ENCODE data around the gene TOB1. TPM values are rescaled to one million over a fixed set of nuclear protein-coding genes. Genes with fewer than 3 reads are reported as not detected.
A peak's percentile ranks its signal among the peaks of the same experiment; 100 is the strongest.

The TOB1 gene
- total RNA-seq, 1 donor from 2014 or later: 41.7 TPM

- intact Hi-C loops (cut with DNase I): loop anchor here (1.0 to 5.0 kb wide), 2 partner anchors 85 to 287 kb away; partner anchors contain the start of gene NME1
- DNase-seq (ENCODE audit: low spot score in 2 of 2): peak in 1 of 2 donors; percentile 77
- H3K4me1 ChIP-seq: peaks cover 0 to 22% of the 10 kb centered on the region in 2 donors
Measured at GRCh38 chr17:50865060-50865867, 890 bp downstream of the TOB1 start.

DNA sequence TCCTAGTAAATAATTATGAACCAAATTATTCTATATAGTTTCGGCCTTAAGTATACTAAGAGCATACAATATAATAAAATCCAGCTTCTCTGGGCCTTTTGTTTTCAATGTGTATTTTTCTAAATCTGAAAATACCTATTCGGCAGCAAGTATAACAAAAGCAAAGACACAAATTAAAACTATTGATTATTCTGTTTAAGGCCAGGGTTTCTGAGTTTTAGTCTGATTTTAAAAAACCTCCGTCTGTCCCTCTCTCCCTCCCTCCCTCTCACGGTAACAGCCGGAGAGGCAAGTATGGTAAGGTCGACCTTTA, 1.5 kb downstream of the TOB1 start:
- Histone ChIP-seq H3K9me3 (no peaks in the 10 kb centered on the region), H3K27ac (peak overlapping the region; percentile 95 to 99), H3K4me3 (peak overlapping the region; percentile 98 to 99), H3K4me1 (peaks cover 0 to 22% of the 10 kb centered on the region in 2 donors), H3K27me3 (no peaks in the 10 kb centered on the region), H3K36me3 (peaks cover 5 to 8% of the 10 kb centered on the region in 2 donors)
- intact Hi-C loops (cut with DNase I): loop anchor here (1.0 to 5.0 kb wide), 2 partner anchors 86 to 288 kb away; partner anchors contain the start of gene NME1
- TF ChIP-seq CTCF (IDR thresholded peaks at IDR 0.05): no peak
- DNase-seq (ENCODE audit: low spot score in 2 of 2): no peak

More at GRCh38 chr17:50865060-50865867, 890 bp downstream of the TOB1 start:
- Histone ChIP-seq H3K36me3 (peaks cover 5 to 8% of the 10 kb centered on the region in 2 donors), H3K27ac (peak overlapping the region; percentile 95 to 99), H3K27me3 (no peaks in the 10 kb centered on the region), H3K9me3 (no peaks in the 10 kb centered on the region), H3K4me3 (peak overlapping the region; percentile 98 to 99)
- no peak for TF ChIP-seq CTCF (IDR thresholded peaks at IDR 0.05)

GRCh38 chr17:50863931-50864330, 2.2 kb downstream of the TOB1 start:
- Histone ChIP-seq H3K4me3 (peak overlapping the region; percentile 98 to 99), H3K27ac (peak overlapping the region; percentile 95 to 99), H3K4me1 (peaks cover 0 to 15% of the 10 kb centered on the region in 2 donors), H3K27me3 (no peaks in the 10 kb centered on the region), H3K36me3 (peaks cover 5 to 8% of the 10 kb centered on the region in 2 donors), H3K9me3 (no peaks in the 10 kb centered on the region)
- no peak for DNase-seq (ENCODE audit: low spot score in 2 of 2)
- TF ChIP-seq CTCF (IDR thresholded peaks at IDR 0.05): no peak
- intact Hi-C loops (cut with DNase I): no loop called here

DNA sequence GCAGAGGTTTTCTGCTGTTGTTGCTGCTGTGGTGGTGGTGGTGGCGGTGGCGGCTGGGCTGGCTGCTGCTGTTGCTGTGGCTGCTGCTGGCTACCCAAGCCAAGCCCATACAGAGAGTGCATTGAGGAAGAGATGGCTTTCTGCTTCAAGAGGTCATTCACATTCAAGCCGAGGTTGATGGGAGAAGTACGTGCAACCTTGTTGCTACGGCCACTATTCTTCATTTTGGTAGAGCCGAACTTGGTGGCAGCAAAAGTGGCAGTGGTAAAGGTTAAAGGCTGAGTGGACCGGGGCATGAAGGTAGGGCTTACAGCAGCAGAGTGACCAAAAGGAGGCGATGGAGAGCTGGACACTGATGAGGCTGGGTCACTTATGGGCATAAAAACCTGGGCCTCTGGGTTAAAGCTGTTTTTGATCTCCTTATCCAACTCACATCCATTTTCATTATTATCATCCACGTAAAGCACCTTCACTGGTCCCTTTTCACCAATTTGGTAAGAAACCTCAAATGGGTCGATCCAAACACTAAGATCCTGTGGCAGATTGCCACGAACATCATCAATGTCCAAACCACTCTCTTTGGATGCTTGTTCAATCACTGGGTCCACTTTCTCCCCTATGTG, 2.8 kb downstream of the TOB1 start:
- peak overlapping the region; percentile 95 to 99 for H3K27ac ChIP-seq
- peak; percentile 57 to 69 (median 59) for TF ChIP-seq CTCF (IDR thresholded peaks at IDR 0.05)
- no peaks in the 10 kb centered on the region for H3K9me3 ChIP-seq
- H3K27me3 ChIP-seq: no peaks in the 10 kb centered on the region
- intact Hi-C loops (cut with DNase I): no loop called here
- peak overlapping the region; percentile 98 to 99 for H3K4me3 ChIP-seq
- H3K36me3 ChIP-seq: peaks cover 5 to 8% of the 10 kb centered on the region in 2 donors
- DNase-seq (ENCODE audit: low spot score in 2 of 2): no peak
- H3K4me1 ChIP-seq: peaks cover 0 to 9% of the 10 kb centered on the region in 2 donors

DNA sequence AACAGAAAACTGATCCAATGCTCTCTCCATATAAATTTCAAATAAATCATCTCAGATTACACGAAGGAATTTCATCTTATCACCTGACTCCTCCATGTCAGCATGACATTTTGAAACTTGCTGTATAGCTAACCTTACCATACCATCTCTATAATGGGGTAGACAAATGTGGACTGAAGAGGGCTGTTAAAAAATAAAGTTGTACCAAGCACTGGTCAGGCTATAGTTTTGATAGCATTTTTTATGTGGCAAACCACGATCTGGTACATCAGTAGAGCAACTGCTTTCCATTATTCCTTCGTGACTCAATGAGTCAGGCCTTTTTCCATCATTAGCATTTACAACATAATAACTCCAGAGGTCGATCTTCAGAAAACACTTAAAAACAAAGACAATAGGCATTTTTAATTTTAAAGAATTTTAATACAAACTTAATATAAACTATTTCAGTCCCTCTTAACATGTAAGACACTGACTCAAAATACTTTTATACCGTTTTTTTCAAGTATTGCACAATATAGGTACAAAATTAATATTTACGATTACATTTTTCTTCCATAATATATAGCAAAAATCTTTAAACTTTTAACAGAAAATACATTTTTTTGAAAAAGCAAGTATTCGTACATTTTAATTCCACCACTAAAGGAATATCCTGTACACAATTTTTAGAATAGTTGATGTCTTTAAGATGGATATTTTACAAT, 4.2 kb downstream of the TOB1 start:
- TF ChIP-seq CTCF (IDR thresholded peaks at IDR 0.05): no peak
- Histone ChIP-seq H3K9me3 (no peaks in the 10 kb centered on the region), H3K27ac (peak overlapping the region in 1 of 2 donors; percentile 21), H3K4me3 (peak overlapping the region; percentile 34 to 99), H3K27me3 (no peaks in the 10 kb centered on the region), H3K36me3 (peaks cover 5 to 8% of the 10 kb centered on the region in 2 donors), H3K4me1 (peaks cover 0 to 8% of the 10 kb centered on the region in 2 donors)
- DNase-seq (ENCODE audit: low spot score in 2 of 2): no peak
- intact Hi-C loops (cut with DNase I): no loop called here
